Adrenal gland (tissue), 12 donors: ENCODE results near the gene ARHGEF4. TPM values are rescaled to one million over a fixed set of nuclear protein-coding genes. Genes with fewer than 3 reads are reported as not detected.

Experiments
- DNase-seq, 7 donors: peaks; one replicate each; pipeline ENCODE4 v3.0.0-alpha.2; 2019 to 2020
- H3K27ac ChIP-seq, 5 donors: fragments of 200-600 bp; sonication (generic) in 4 of 5; 1 replicate in 3 of 5; 2 replicates in 2 of 5; pipeline versions ENCODE4 v1.5.1 to v1.8.0; 2016 to 2020; ENCODE audit warnings: mild to moderate bottlenecking in 1 of 5
- H3K27me3 ChIP-seq: fragments of 200-600 bp; 2 replicates; pipeline ENCODE4 v1.8.0; 2021
- H3K36me3 ChIP-seq, 2 donors: fragments of 200-600 bp; replicated peaks in 1 of 2; 1 replicate in 1 of 2; 2 replicates in 1 of 2; pipeline versions ENCODE4 v1.5.1 to v1.8.0; 2018 to 2022
- H3K4me1 ChIP-seq, 2 donors: fragments of 200-600 bp; replicated peaks in 1 of 2; 1 replicate in 1 of 2; 2 replicates in 1 of 2; pipeline versions ENCODE4 v1.5.1 to v1.8.0; 2018 to 2021
- H3K4me3 ChIP-seq, 4 donors: fragments of 200-600 bp; sonication (generic) in 3 of 4; one replicate each; pipeline ENCODE4 v1.5.1; 2016 to 2018
- H3K9me3 ChIP-seq, 3 donors: fragments of 200-600 bp; sonication (generic) in 1 of 3; replicated peaks in 1 of 3; 1 replicate in 2 of 3; 2 replicates in 1 of 3; pipeline versions ENCODE4 v1.5.1 to v1.8.0; 2016 to 2021
- POLR2A ChIP-seq, 2 donors: fragments of 450-650 bp; IDR thresholded peaks; one replicate each; pipeline ENCODE4 v1.6.1; 2017; ENCODE audit warnings: antibody characterized with exemption in 2 of 2, mild to moderate bottlenecking in 2 of 2, moderate library complexity in 1 of 2
- WGBS, 4 donors: extraction: QIAGEN DNeasy Blood & Tissue Kit in 2 of 4; methylation state at CpG; one replicate each; pipeline versions ENCODE4 v1.1.5 to v1.1.7; 2013 to 2017; 5-methylcytosine and 5-hydroxymethylcytosine counted together
- intact Hi-C, 2 donors: fragments of 100-400 bp; cut with DNase I; formaldehyde crosslinking; loops; one replicate each; pipeline versions ENCODE4 v1.14.1 to v1.15.0; 2022 to 2023
- polyA plus RNA-seq, 3 donors: library from polyadenylated mRNA; stranded (reverse); fragments of 200-250 nt in 2 of 3; fragments of 350-450 nt in 1 of 3; fragmentation: Illumina TruSeq in 1 of 3; extraction: RNeasy Lipid Tissue Mini Kit (QIAGEN cat#74804) in 1 of 3; gene quantifications; one replicate each; pipeline ENCODE4 v1.2.3, GENCODE V29; 2013 to 2014
- total RNA-seq, 9 donors: library from RNA; depleted of rRNA in 4 of 9; stranded (reverse); fragments of >200 nt in 4 of 9; fragments of 120-200 nt in 1 of 9; fragmentation: NEBNext Ultra II Directional in 1 of 9; extraction: Animal tissue kit (Norgen Biotek cat#: 25700) in 1 of 9; gene quantifications; one replicate each; pipeline versions ENCODE4 v1.1.0 to v1.2.4, GENCODE V29; 2013 to 2023
- TF ChIP-seq, protein P1 (sequence below), 6 experiments: fragments of 450-650 bp in 4 of 6; fragments of 200-600 bp in 2 of 6; sonication (generic) in 1 of 6; IDR thresholded peaks; 1 replicate in 5 of 6; 2 replicates in 1 of 6; pipeline versions ENCODE4 v1.5.1 to v1.8.0; 2016 to 2021; ENCODE audit warnings: antibody characterized with exemption in 6 of 6, mild to moderate bottlenecking in 2 of 6, moderate library complexity in 1 of 6
- donor health status: healthy with polysubstance abuse.
- donor health status: Bipolar disorder and iron deficiency.
- donor health status: DM: yes; HTN: yes; CAD: no.
- donor health status: DM: no; HTN: no; CAD: no.
- donor health status: DM: no; HTN: no; CAD: no.
- donor health status: DM: yes; HTN: yes; CAD: no.

ARHGEF4 gene
- total and polyA plus RNA-seq, 12 donors, result 0.97 to 40.4 (median 5.1) TPM

DNA sequence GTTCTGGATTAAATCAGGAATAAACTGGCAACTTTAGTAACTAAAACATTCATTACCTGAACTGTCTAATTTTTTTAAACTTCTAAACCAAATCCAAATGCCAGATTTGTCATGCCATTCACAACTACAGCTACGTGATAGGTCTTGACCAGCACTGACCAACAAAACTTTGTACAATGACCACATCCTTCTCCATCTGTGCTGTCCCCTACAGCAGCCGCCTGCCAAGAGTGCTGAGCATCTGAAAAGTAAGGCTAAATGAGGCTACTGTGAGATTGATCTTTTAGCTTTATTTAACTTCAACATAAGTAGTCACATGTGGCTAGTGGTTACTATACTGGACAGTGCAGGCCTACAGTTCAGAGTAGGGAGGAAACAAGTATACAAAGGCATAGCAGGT lies 248.9 kb downstream of the ARHGEF4 start:
- TF ChIP-seq POLR2A (IDR thresholded peaks at IDR 0.05), result no peak
- TF ChIP-seq, protein P1, sequence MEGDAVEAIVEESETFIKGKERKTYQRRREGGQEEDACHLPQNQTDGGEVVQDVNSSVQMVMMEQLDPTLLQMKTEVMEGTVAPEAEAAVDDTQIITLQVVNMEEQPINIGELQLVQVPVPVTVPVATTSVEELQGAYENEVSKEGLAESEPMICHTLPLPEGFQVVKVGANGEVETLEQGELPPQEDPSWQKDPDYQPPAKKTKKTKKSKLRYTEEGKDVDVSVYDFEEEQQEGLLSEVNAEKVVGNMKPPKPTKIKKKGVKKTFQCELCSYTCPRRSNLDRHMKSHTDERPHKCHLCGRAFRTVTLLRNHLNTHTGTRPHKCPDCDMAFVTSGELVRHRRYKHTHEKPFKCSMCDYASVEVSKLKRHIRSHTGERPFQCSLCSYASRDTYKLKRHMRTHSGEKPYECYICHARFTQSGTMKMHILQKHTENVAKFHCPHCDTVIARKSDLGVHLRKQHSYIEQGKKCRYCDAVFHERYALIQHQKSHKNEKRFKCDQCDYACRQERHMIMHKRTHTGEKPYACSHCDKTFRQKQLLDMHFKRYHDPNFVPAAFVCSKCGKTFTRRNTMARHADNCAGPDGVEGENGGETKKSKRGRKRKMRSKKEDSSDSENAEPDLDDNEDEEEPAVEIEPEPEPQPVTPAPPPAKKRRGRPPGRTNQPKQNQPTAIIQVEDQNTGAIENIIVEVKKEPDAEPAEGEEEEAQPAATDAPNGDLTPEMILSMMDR (IDR thresholded peaks at IDR 0.05), result no peak
- no peak for DNase-seq
- Histone ChIP-seq H3K9me3 (no peaks in the 10 kb centered on the region), H3K4me3 (no peak overlapping the region), H3K27me3 (no peaks in the 10 kb centered on the region), H3K4me1 (peaks cover 0 to 19% of the 10 kb centered on the region in 2 donors), H3K27ac (no peak overlapping the region), H3K36me3 (peaks cover 0 to 41% of the 10 kb centered on the region in 2 donors)
- intact Hi-C loops, result no loop called here
- 58 to 74% (median 69%) methylated on average over 2 of the region's 2 CpGs for WGBS, 4 donors

DNA sequence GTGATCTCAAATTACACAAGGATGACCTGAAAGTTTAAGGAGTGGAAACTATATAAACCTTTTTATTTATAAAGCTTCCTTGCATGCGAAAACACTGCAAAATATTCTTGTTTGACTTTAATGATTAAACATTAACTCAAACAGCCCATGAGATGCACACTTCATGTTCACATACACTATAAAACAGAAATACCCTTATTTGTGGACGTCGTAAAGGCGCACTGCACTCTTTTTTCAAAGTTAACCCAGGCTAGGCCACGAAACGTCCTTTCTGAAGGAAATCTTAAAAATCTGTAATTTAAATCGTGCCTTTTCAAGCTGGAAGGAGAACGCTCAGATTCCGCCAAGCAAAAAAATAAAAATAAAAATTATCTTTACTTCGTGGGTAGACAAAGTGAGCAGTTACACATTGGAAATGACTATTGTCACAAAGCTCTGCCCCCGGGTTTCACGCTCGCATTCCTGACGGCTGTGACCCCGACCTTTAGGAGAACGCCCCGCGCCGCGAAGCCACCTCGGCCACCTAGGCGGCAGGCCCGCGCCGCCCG lies 255.8 kb downstream of the ARHGEF4 start:
- no peaks in the 10 kb centered on the region for H3K9me3 ChIP-seq
- TF ChIP-seq, protein P1 (IDR thresholded peaks at IDR 0.05), result no peak
- TF ChIP-seq POLR2A (IDR thresholded peaks at IDR 0.05), result no peak
- H3K27me3 ChIP-seq, result no peaks in the 10 kb centered on the region
- peak overlapping the region in 2 of 4 donors; percentile 79 to 100 for H3K4me3 ChIP-seq
- no peak for DNase-seq
- peaks cover 0 to 16% of the 10 kb centered on the region in 2 donors for H3K36me3 ChIP-seq
- peak overlapping the region; percentile 87 to 100 (median 98) for H3K27ac ChIP-seq
- H3K4me1 ChIP-seq, result peaks cover 0 to 26% of the 10 kb centered on the region in 2 donors
- intact Hi-C loops, result no loop called here
- WGBS, 4 donors, result 1 to 2% (median 2%) methylated on average over 13 to 26 of the region's 26 CpGs

DNA sequence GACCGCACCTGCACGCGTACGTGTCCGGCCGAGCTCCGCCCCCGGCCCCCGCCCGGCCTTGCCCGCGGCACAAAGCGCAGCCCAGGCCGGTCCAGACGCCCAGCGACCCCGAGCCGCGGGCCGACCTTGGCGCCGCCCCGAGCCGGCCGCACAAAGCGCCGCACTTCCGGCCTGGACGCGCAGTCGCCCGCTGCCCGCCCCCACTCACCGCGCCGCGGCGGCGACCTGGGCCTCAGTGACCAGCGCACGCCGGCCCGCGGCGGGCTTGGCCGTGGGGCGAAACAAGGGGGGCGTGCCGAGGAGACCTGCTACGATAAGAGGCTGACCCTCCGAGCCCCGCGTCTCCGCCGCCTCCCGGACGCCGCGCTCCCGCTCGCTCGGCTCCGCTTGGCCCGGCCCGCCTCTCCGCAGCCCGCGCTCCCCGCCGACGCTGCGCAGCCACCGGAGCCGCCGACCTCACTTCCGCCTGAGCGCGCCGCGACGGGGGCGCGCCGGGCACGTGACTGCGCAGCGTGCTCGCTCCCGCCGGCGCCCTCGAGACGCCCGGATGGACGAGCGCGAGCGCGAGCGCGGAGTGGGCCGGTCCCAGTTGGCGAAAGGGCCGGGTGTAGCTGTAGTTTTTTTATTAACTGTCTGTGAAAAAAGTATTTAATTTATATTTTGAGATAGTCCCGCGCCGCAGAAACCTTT lies 256.4 kb downstream of the ARHGEF4 start, which contains the start of gene FAM168B:
Gene FAM168B (minus strand): TSS at position 455 of the 690 bp plus-strand sequence. CDS start 10,814 bp downstream, outside the sequence.
- Histone ChIP-seq H3K9me3 (no peaks in the 10 kb centered on the region), H3K27me3 (no peaks in the 10 kb centered on the region), H3K27ac (peak within 1 kb of the TSS; percentile 87 to 100 (median 98)), H3K4me1 (peaks cover 0 to 26% of the 10 kb centered on the region in 2 donors), H3K4me3 (peak within 1 kb of the TSS in 3 of 4 donors; percentile 79 to 100 (median 81)), H3K36me3 (peaks cover 0 to 10% of the 10 kb centered on the region in 2 donors)
- peak; percentile 97 to 98 for TF ChIP-seq POLR2A (IDR thresholded peaks at IDR 0.05)
- TF ChIP-seq, protein P1 (IDR thresholded peaks at IDR 0.05), result peak in 1 of 6 experiments; percentile 18
- 0 to 1% (median 1%) methylated on average over 5 to 107 of the region's 107 CpGs for WGBS, 4 donors
- intact Hi-C loops, result no loop called here
- DNase-seq, result peak; percentile 84 to 92 (median 88)

DNA sequence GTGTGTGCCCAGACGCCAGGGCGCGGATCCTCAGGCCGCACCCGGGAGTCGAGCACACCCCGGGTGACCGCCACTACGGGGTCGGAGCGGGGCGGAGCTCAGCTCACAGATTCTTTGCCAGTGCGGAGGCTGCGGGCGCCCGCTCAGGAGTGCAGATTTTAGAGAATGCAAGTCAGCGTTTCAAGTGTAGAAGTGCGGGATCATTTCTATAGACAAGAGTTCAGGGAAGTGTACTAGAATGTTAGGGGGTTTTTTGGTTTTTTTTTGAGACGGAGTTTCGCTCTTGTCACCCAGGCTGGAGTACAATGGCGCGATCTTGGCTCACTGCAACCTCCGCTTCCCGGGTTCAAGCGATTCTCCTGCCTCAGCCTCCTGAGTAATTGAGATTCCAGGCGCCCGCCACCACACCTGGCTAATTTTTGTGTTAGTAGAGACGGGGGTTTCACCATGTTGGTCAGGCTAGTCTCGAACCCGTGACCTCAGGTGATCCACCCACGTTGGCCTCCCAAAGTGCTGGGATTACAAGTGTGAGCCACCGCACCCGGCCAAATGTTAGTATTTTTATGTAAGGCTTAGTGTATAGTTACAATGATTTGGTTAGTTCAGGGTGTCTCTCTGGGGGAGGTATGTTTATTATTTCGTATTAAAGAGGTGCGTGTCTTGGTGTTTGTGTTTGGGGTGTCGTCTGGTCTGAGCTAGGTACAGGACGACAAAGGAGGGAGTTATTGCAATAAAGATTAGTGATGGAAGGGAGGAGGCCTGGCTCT lies 257.2 kb downstream of the ARHGEF4 start:
- Histone ChIP-seq H3K4me1 (peaks cover 0 to 26% of the 10 kb centered on the region in 2 donors), H3K9me3 (no peaks in the 10 kb centered on the region), H3K27me3 (no peaks in the 10 kb centered on the region), H3K36me3 (peaks cover 0 to 4% of the 10 kb centered on the region in 2 donors), H3K4me3 (peak overlapping the region in 3 of 4 donors; percentile 79 to 100 (median 81)), H3K27ac (peak overlapping the region; percentile 62 to 100 (median 98))
- DNase-seq, result peak in 3 of 7 donors; percentile 41 to 78 (median 64)
- TF ChIP-seq, protein P1 (IDR thresholded peaks at IDR 0.05), result peak in 1 of 6 experiments; percentile 2
- TF ChIP-seq POLR2A (IDR thresholded peaks at IDR 0.05), result no peak
- intact Hi-C loops, result no loop called here
- 7 to 11% (median 9%) methylated on average over 37 of the region's 37 CpGs for WGBS, 4 donors
